Thyroid gland (tissue), 4 donors: Measurements from ENCODE around the gene ILRUN. TPM values are rescaled to one million over a fixed set of nuclear protein-coding genes. Genes with fewer than 3 reads are reported as not detected.
"Not testable (repeated sequence)": the region's sequence is repeated elsewhere in the genome, so short reads cannot be mapped to it uniquely, and the experiment has no call there.

ENCODE experiments used
- DNase-seq, 2 donors: peaks; one replicate each; pipeline ENCODE4 v3.0.0-alpha.2; 2019
- H3K27ac ChIP-seq, 3 donors: fragments of 200-600 bp; sonication (generic); 1 replicate in 2 of 3; 2 replicates in 1 of 3; pipeline ENCODE4 v1.5.1; 2016 to 2019; ENCODE audit warnings: mild to moderate bottlenecking in 1 of 3, moderate library complexity in 1 of 3
- H3K27me3 ChIP-seq: fragments of 200-600 bp; sonication (generic); one replicate; pipeline ENCODE4 v1.5.1; 2019
- H3K36me3 ChIP-seq, 2 donors: fragments of 200-600 bp; sonication (generic); one replicate each; pipeline ENCODE4 v1.5.1; 2016 to 2019
- H3K4me1 ChIP-seq, 2 donors: fragments of 200-600 bp; sonication (generic); one replicate each; pipeline ENCODE4 v1.5.1; 2017 to 2019
- H3K4me3 ChIP-seq, 3 donors: fragments of 200-600 bp; sonication (generic); replicated peaks in 1 of 3; 1 replicate in 2 of 3; 2 replicates in 1 of 3; pipeline ENCODE4 v1.5.1; 2016; ENCODE audit warnings: mild to moderate bottlenecking in 1 of 3
- H3K9me3 ChIP-seq: fragments of 200-600 bp; sonication (generic); one replicate; pipeline ENCODE4 v1.5.1; 2017
- POLR2A ChIP-seq, 2 donors: fragments of 450-650 bp; IDR thresholded peaks; one replicate each; pipeline ENCODE4 v1.6.1; 2017; ENCODE audit warnings: antibody characterized with exemption in 2 of 2, mild to moderate bottlenecking in 2 of 2, moderate library complexity in 1 of 2
- WGBS, 2 donors: methylation state at CpG; one replicate each; pipeline ENCODE4 v1.1.5; 2017; 5-methylcytosine and 5-hydroxymethylcytosine counted together
- intact Hi-C: fragments of 100-400 bp; cut with DNase I; formaldehyde crosslinking; loops from one replicate; pipeline ENCODE4 v1.15.1; 2023
- total RNA-seq, 4 donors: library from RNA; depleted of rRNA; stranded (reverse); fragments of >200 nt; gene quantifications; one replicate each; pipeline ENCODE4 v1.2.3, GENCODE V29; 2016
- TF ChIP-seq, protein P1 (sequence below), 6 experiments: fragments of 200-600 bp in 3 of 6; fragments of 450-650 bp in 3 of 6; sonication (generic) in 3 of 6; IDR thresholded peaks; one replicate each; pipeline ENCODE4 v1.5.1; 2016 to 2019; ENCODE audit warnings: antibody characterized with exemption in 6 of 6, mild to moderate bottlenecking in 2 of 6, inconsistent platforms in 1 of 6, moderate library complexity in 1 of 6

The ILRUN gene
- total RNA-seq, 4 donors from 2014 or later, result 76.5 to 107 (median 89.0) TPM

DNA sequence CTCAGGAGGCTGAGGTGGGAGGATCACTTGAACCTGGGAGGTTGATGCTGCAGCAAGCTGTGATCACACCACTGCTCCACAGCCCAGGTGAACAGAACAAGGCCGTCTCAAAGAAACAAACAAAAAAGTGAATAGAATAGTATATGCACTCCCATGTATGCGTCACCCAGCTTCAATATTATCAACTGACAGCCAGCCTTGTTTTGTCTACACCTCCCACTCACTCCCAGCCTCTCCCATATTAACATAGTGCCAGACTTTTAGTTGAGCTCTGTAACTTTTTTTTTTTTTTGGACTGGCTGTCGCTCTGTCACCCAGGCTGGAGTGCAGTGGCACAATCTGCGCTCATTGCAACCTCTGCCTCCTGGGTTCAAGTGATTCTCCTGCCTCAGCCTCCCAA, 18.1 kb upstream of the ILRUN start:
- no peak for DNase-seq
- TF ChIP-seq POLR2A (IDR thresholded peaks at IDR 0.05), result no peak
- TF ChIP-seq, protein P1, sequence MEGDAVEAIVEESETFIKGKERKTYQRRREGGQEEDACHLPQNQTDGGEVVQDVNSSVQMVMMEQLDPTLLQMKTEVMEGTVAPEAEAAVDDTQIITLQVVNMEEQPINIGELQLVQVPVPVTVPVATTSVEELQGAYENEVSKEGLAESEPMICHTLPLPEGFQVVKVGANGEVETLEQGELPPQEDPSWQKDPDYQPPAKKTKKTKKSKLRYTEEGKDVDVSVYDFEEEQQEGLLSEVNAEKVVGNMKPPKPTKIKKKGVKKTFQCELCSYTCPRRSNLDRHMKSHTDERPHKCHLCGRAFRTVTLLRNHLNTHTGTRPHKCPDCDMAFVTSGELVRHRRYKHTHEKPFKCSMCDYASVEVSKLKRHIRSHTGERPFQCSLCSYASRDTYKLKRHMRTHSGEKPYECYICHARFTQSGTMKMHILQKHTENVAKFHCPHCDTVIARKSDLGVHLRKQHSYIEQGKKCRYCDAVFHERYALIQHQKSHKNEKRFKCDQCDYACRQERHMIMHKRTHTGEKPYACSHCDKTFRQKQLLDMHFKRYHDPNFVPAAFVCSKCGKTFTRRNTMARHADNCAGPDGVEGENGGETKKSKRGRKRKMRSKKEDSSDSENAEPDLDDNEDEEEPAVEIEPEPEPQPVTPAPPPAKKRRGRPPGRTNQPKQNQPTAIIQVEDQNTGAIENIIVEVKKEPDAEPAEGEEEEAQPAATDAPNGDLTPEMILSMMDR (IDR thresholded peaks at IDR 0.05), result no peak
- intact Hi-C loops, result no loop called here
- Histone ChIP-seq H3K4me1 (peaks cover 2 to 3% of the 10 kb centered on the region in 2 donors), H3K27ac (no peak overlapping the region), H3K9me3 (no peaks in the 10 kb centered on the region), H3K4me3 (no peak overlapping the region), H3K36me3 (no peaks in the 10 kb centered on the region), H3K27me3 (no peaks in the 10 kb centered on the region)
- WGBS, 2 donors, result 95 to 97% methylated on average over 4 of the region's 4 CpGs

DNA sequence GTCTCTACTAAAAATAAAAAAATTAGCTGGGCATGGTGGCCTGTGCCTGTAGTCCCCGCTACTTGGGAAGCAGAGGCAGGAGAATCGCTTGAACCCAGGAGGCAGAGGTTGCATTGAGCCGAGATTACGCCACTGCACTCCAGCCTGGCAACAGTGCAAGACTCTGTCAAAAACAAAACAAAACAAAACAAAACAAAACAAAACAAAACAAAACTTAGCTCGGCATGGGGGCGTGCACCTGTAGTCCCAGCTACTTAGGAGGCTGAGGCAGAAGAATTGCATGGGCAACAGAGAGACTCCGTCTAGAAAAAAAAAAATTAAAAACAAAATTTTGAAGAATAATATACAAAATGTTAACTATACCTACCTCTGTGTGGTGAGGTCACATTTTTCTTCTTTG, 16.3 kb upstream of the ILRUN start:
- H3K4me1 ChIP-seq, result peaks cover 10 to 12% of the 10 kb centered on the region in 2 donors
- H3K27ac ChIP-seq, H3K27me3 ChIP-seq, H3K4me3 ChIP-seq, intact Hi-C loops, DNase-seq, H3K36me3 ChIP-seq, H3K9me3 ChIP-seq: not testable (repeated sequence)
- WGBS, 2 donors, result 86 to 90% methylated on average over 7 of the region's 7 CpGs

DNA sequence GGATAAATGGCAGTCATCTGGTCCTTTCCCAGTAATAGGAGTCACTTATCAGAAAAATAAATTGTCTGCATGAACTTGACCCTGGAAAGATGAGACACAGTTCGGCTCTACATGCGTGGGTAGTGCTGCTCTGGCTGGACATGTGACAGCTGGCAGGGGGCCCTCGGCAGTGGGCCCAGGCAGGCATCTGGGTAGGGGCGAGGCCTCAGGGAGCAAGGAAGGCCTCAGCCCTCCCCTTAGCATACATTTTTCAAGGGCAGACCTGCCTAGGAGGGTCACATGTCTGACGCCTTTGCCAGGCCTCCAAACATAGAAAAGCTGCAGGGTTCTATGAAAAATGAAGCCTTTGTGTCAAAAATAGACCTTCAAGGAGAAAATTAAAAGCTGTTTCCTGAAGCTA, 12.8 kb upstream of the ILRUN start:
- Histone ChIP-seq H3K36me3 (no peaks in the 10 kb centered on the region), H3K27me3 (no peaks in the 10 kb centered on the region), H3K27ac (peak overlapping the region in 2 of 3 donors; percentile 63 to 64), H3K4me1 (peaks cover 10 to 19% of the 10 kb centered on the region in 2 donors), H3K9me3 (no peaks in the 10 kb centered on the region), H3K4me3 (no peak overlapping the region)
- WGBS, 2 donors, result 17 to 29% methylated on average over 5 of the region's 5 CpGs
- TF ChIP-seq POLR2A (IDR thresholded peaks at IDR 0.05), result no peak
- TF ChIP-seq, protein P1 (IDR thresholded peaks at IDR 0.05), result no peak
- intact Hi-C loops, result no loop called here
- DNase-seq, result peak; percentile 83 to 84

DNA sequence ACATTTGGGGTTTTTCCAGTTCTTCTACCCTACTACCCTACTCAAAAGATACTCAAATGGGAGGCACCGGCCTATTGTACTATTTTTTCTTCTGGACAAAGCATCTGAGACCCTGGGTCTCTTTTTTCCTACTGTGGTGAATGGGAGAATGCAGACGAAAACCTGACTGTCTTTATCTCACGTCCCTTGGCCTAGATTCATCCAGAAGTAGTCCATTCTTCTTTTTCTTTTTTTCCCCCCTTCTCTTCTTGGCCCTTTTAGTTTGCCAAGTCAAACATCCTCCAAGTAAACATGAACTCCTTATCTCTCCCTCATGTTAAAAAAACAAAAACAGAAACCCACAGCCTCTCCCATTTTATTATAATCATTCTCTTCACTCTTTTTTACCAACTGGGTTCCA, 8.7 kb upstream of the ILRUN start:
- H3K36me3 ChIP-seq, result no peaks in the 10 kb centered on the region
- WGBS, 2 donors, result 58 to 61% methylated on average over 3 of the region's 3 CpGs
- peaks cover 10 to 19% of the 10 kb centered on the region in 2 donors for H3K4me1 ChIP-seq
- intact Hi-C loops, result no loop called here
- H3K4me3 ChIP-seq, result no peak overlapping the region
- DNase-seq, result no peak
- no peaks in the 10 kb centered on the region for H3K27me3 ChIP-seq
- no peaks in the 10 kb centered on the region for H3K9me3 ChIP-seq
- peak overlapping the region in 1 of 3 donors; percentile 26 for H3K27ac ChIP-seq
- TF ChIP-seq, protein P1 (IDR thresholded peaks at IDR 0.05), result no peak
- no peak for TF ChIP-seq POLR2A (IDR thresholded peaks at IDR 0.05)

DNA sequence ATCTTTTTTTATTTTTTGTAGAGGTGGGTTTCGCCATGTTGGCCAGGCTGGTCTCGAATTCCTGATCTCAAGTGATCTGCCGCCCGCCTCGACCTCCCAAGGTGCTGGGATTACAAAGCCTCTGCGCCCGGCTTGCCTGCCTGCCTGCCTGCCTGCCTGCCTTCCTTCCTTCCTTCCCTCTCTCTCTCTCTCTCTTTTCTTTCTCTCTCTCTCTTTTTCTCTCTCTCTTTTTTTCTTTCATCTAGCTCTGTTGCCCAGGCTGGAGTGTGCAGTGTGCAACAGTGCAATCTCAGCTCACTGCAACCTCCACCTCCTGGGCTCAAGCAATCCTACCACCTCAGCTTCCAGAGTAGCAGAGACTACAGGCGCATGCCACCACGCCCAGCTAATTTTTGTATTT, 4.6 kb upstream of the ILRUN start:
- WGBS, 2 donors, result 84% methylated on average over 9 of the region's 9 CpGs
- H3K9me3 ChIP-seq, result no peaks in the 10 kb centered on the region

More for the DNA sequence above, 4.6 kb upstream of the ILRUN start:
- no peak for TF ChIP-seq POLR2A (IDR thresholded peaks at IDR 0.05)
- TF ChIP-seq, protein P1 (IDR thresholded peaks at IDR 0.05), result no peak
- Histone ChIP-seq H3K27me3 (no peaks in the 10 kb centered on the region), H3K27ac (no peak overlapping the region), H3K4me3 (no peak overlapping the region), H3K36me3 (no peaks in the 10 kb centered on the region), H3K4me1 (peaks cover 3 to 11% of the 10 kb centered on the region in 2 donors)
- intact Hi-C loops, result no loop called here
- DNase-seq, result no peak
